ENCODE results near the gene TRIM77.
"Not testable (repeated sequence)": the region's sequence is repeated elsewhere in the genome, so short reads cannot be mapped to it uniquely, and the experiment has no call there.

The TRIM77 gene

GRCh38 chr11:89709999-89710398 is at the start of gene TRIM77:
Gene TRIM77 (plus strand): TSS chr11:89710299. CDS start chr11:89710299, 0 bp downstream.
- not testable (repeated sequence) for DNase-seq

- DNase-seq, result no peak
Observed at GRCh38 chr11:89667001-89667400, 43.1 kb upstream of the TRIM77 start.

- DNase-seq, result not testable (repeated sequence)
Observed at GRCh38 chr11:89668158-89668557, 41.9 kb upstream of the TRIM77 start.

- not testable (repeated sequence) for DNase-seq
Observed at GRCh38 chr11:89669586-89669985, 40.5 kb upstream of the TRIM77 start.

- not testable (repeated sequence) for DNase-seq
Observed at GRCh38 chr11:89669993-89670669, 40.0 kb upstream of the TRIM77 start.

GRCh38 chr11:89672547-89672946 is 37.6 kb upstream of the TRIM77 start:
- not testable (repeated sequence) for DNase-seq

- not testable (repeated sequence) for DNase-seq
Observed at GRCh38 chr11:89673380-89673779, 36.7 kb upstream of the TRIM77 start.

- DNase-seq, result not testable (repeated sequence)
Observed at GRCh38 chr11:89675383-89675782, 34.7 kb upstream of the TRIM77 start.

- DNase-seq, result not testable (repeated sequence)
Observed at GRCh38 chr11:89675948-89676347, 34.2 kb upstream of the TRIM77 start.

GRCh38 chr11:89707080-89707479 is 3.0 kb upstream of the TRIM77 start:
- DNase-seq, result not testable (repeated sequence)

- DNase-seq, result not testable (repeated sequence)
Observed at GRCh38 chr11:89724866-89725498, 14.9 kb downstream of the TRIM77 start.

- DNase-seq, result not testable (repeated sequence)
Observed at GRCh38 chr11:89730215-89730614, 20.1 kb downstream of the TRIM77 start.

GRCh38 chr11:89736566-89736965 is 26.5 kb downstream of the TRIM77 start:
- DNase-seq, result no peak

GRCh38 chr11:89737116-89737515 is 27.0 kb downstream of the TRIM77 start:
- DNase-seq, result no peak

GRCh38 chr11:89741406-89741805 is 31.3 kb downstream of the TRIM77 start:
- not testable (repeated sequence) for DNase-seq

GRCh38 chr11:89744158-89744557 is 34.1 kb downstream of the TRIM77 start:
- DNase-seq, result not testable (repeated sequence)

GRCh38 chr11:89750822-89751221 is 40.7 kb downstream of the TRIM77 start:
- DNase-seq, result not testable (repeated sequence)
